ENCODE measurements around the gene CD8A.

GRCh38 chr2:86825036-86825692, 34.5 kb upstream of the CD8A start:
- no peak for TF ChIP-seq POLR2A (IDR thresholded peaks at IDR 0.05)
- TF ChIP-seq CTCF (IDR thresholded peaks at IDR 0.05), result no peak
